ENCODE data around the gene CFAP52. TPM values are rescaled to one million over a fixed set of nuclear protein-coding genes. Genes with fewer than 3 reads are reported as not detected.

The CFAP52 gene
- total and polyA plus RNA-seq, 2 donors (not counting 3 experiments of a cell fraction or from before 2014, with no cell fraction given), result not detected

GRCh38 chr17:9529033-9529700, 47.3 kb upstream of the CFAP52 start:
- Histone ChIP-seq H2AFZ (ENCODE audit: low read depth, low read length) (no peak overlapping the region), H3K4me1 (ENCODE audit: control insufficient read depth, extremely low read depth, insufficient read depth, low read length) (no peaks in the 10 kb centered on the region), H3K4me2 (ENCODE audit: insufficient read depth, low read length) (no peak overlapping the region), H3K79me2 (ENCODE audit: control insufficient read depth, insufficient read depth, low read length) (no peaks in the 10 kb centered on the region), H3K27me3 (ENCODE audit: control insufficient read depth in 2 of 2, insufficient read depth in 2 of 2, low read length in 2 of 2) (no peaks in the 10 kb centered on the region), H3K9me1 (replicated peaks; ENCODE audit: control insufficient read depth, extremely low read depth, insufficient read depth, low read length) (no peaks in the 10 kb centered on the region), H3K36me3 (ENCODE audit: control insufficient read depth in 2 of 2, extremely low read depth in 1 of 2, insufficient read depth in 2 of 2, low read length in 2 of 2) (no peaks in the 10 kb centered on the region), H4K20me1 (replicated peaks; ENCODE audit: control insufficient read depth, extremely low read depth, insufficient read depth, low read length) (no peaks in the 10 kb centered on the region), H3K9me3 (replicated peaks; ENCODE audit: control insufficient read depth, insufficient read depth, low read length) (no peaks in the 10 kb centered on the region), H3K4me3 (replicated peaks in 1 of 3; ENCODE audit: insufficient read depth in 1 of 3, low read depth in 1 of 3, low read length in 3 of 3) (no peak overlapping the region), H3K9ac (replicated peaks; ENCODE audit: extremely low read depth, insufficient read depth, low read length) (no peak overlapping the region), H3K27ac (ENCODE audit: insufficient read depth, low read depth, low read length) (no peak overlapping the region)
- DNase-seq (ENCODE audit: low read depth, low spot score), result peak; percentile 24
- peak; percentile 37 for FAIRE-seq
- POLR2A ChIA-PET, result no interaction called here
- dilution Hi-C loops (cut with MboI; ENCODE audit: extremely low pct_ligation_motif_present, low sequenced_read_pairs) (no loop called here), intact Hi-C loops (cut with micrococcal nuclease) (loop anchor here (10.0 kb wide), 1 partner anchor 634 kb away; no protein-coding TSS in a partner anchor)
- BruUV-seq (replicated peaks), result no TSS peak
- CTCF ChIA-PET, result interaction anchor here (0.6 to 3.2 kb wide), 14 partner anchors 9 to 535 kb away, joined by 3 to 42 read pairs (median 3); no protein-coding TSS in a partner anchor
- TF ChIP-seq MAX (IDR thresholded peaks at IDR 0.05; ENCODE audit: insufficient read depth, insufficient read length) (no peak), CTCF (IDR thresholded peaks at IDR 0.05; ENCODE audit: extremely low read depth in 1 of 2, insufficient read depth in 1 of 2, low read depth in 1 of 2, low read length in 2 of 2) (peak; percentile 37 to 41)

GRCh38 chr17:9531034-9531433, 45.4 kb upstream of the CFAP52 start:
- dilution Hi-C loops (cut with MboI; ENCODE audit: extremely low pct_ligation_motif_present, low sequenced_read_pairs) (no loop called here), intact Hi-C loops (cut with micrococcal nuclease) (no loop called here)
- no peaks in the 10 kb centered on the region for H4K20me1 ChIP-seq (replicated peaks; ENCODE audit: control insufficient read depth, extremely low read depth, insufficient read depth, low read length)
- no peaks in the 10 kb centered on the region for H3K9me1 ChIP-seq (replicated peaks; ENCODE audit: control insufficient read depth, extremely low read depth, insufficient read depth, low read length)
- H3K9me3 ChIP-seq (replicated peaks; ENCODE audit: control insufficient read depth, insufficient read depth, low read length), result no peaks in the 10 kb centered on the region
- FAIRE-seq (no peak), DNase-seq (ENCODE audit: low read depth, low spot score) (peak; percentile 8)
- H2AFZ ChIP-seq (ENCODE audit: low read depth, low read length), result no peak overlapping the region
- ChIA-PET CTCF (interaction anchor here (1.9 to 3.7 kb wide), 3 partner anchors 10 to 537 kb away, joined by 7 to 42 read pairs (median 18); no protein-coding TSS in a partner anchor), POLR2A (no interaction called here)
- no peak overlapping the region for H3K4me2 ChIP-seq (ENCODE audit: insufficient read depth, low read length)
- no peak overlapping the region for H3K9ac ChIP-seq (replicated peaks; ENCODE audit: extremely low read depth, insufficient read depth, low read length)
- no peaks in the 10 kb centered on the region for H3K27me3 ChIP-seq (ENCODE audit: control insufficient read depth in 2 of 2, insufficient read depth in 2 of 2, low read length in 2 of 2)
- no peaks in the 10 kb centered on the region for H3K4me1 ChIP-seq (ENCODE audit: control insufficient read depth, extremely low read depth, insufficient read depth, low read length)
- no peak overlapping the region for H3K27ac ChIP-seq (ENCODE audit: insufficient read depth, low read depth, low read length)
- H3K36me3 ChIP-seq (ENCODE audit: control insufficient read depth in 2 of 2, extremely low read depth in 1 of 2, insufficient read depth in 2 of 2, low read length in 2 of 2), result no peaks in the 10 kb centered on the region
- H3K79me2 ChIP-seq (ENCODE audit: control insufficient read depth, insufficient read depth, low read length), result no peaks in the 10 kb centered on the region
- no TSS peak for BruUV-seq (replicated peaks)
- TF ChIP-seq FOS (IDR thresholded peaks at IDR 0.05; ENCODE audit: borderline replicate concordance, insufficient read depth, low read length), result no peak
- TF ChIP-seq JUN (IDR thresholded peaks at IDR 0.05; ENCODE audit: borderline replicate concordance, insufficient read depth, insufficient read length, low read depth), result no peak
- H3K4me3 ChIP-seq (replicated peaks in 1 of 3; ENCODE audit: insufficient read depth in 1 of 3, low read depth in 1 of 3, low read length in 3 of 3), result no peak overlapping the region

Data from endothelial cell of umbilical vein (primary cell).